Measurements from ENCODE around the gene RCAN2. TPM values are rescaled to one million over a fixed set of nuclear protein-coding genes. Genes with fewer than 3 reads are reported as not detected.

The RCAN2 gene
- total RNA-seq, 1 experiment from 2014 or later: not detected

DNA sequence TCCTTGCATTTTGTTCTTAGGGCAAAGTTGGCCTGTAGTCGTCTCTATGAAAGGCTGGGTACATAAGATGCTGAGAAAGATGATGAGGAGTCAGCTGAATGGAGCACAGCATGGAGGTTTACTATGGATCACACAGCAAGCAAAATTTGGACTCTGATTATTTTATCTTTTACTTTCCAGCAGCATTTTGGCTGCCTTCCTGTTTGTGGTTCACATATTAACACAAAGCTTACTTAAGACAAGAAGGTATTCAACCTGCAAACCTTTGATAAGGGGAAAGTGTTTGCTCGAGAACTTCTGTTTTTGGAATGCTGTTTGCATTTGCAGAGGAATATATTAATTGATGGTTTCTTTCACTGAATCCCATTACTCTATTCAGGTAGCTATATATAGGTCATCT lies 217.3 kb downstream of the RCAN2 start:
- no peak for DNase-seq (ENCODE audit: low spot score)
- H3K4me1 ChIP-seq (ENCODE audit: insufficient read depth, low read length, poor library complexity, severe bottlenecking): no peaks in the 10 kb centered on the region
- CTCF ChIA-PET: no interaction called here
- H3K36me3 ChIP-seq (ENCODE audit: insufficient read depth, low read length, poor library complexity, severe bottlenecking): no peaks in the 10 kb centered on the region
- no peak overlapping the region for H3K27ac ChIP-seq (ENCODE audit: low read depth, low read length, poor library complexity, severe bottlenecking)
- BruUV-seq (replicated peaks): no TSS peak
- TF ChIP-seq EZH2 (IDR thresholded peaks at IDR 0.05; ENCODE audit: borderline replicate concordance, low read depth, low read length, poor library complexity, severe bottlenecking): no peak
- TF ChIP-seq, protein P1, sequence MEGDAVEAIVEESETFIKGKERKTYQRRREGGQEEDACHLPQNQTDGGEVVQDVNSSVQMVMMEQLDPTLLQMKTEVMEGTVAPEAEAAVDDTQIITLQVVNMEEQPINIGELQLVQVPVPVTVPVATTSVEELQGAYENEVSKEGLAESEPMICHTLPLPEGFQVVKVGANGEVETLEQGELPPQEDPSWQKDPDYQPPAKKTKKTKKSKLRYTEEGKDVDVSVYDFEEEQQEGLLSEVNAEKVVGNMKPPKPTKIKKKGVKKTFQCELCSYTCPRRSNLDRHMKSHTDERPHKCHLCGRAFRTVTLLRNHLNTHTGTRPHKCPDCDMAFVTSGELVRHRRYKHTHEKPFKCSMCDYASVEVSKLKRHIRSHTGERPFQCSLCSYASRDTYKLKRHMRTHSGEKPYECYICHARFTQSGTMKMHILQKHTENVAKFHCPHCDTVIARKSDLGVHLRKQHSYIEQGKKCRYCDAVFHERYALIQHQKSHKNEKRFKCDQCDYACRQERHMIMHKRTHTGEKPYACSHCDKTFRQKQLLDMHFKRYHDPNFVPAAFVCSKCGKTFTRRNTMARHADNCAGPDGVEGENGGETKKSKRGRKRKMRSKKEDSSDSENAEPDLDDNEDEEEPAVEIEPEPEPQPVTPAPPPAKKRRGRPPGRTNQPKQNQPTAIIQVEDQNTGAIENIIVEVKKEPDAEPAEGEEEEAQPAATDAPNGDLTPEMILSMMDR (conservative IDR thresholded peaks at IDR 0.05; ENCODE audit: low read depth, low read length): no peak
- intact Hi-C loops (cut with micrococcal nuclease; ENCODE audit: unreplicated experiment): no loop called here
- no peaks in the 10 kb centered on the region for H3K9me3 ChIP-seq (ENCODE audit: low read depth, low read length, poor library complexity, severe bottlenecking)
- H3K27me3 ChIP-seq (replicated peaks; ENCODE audit: insufficient read depth, low read depth, low read length, poor library complexity): peaks cover 35% of the 10 kb centered on the region
- POLR2A ChIA-PET (ENCODE audit: low non-redundant PET): no interaction called here
- H3K4me3 ChIP-seq (ENCODE audit: low read depth, low read length, poor library complexity, severe bottlenecking): no peak overlapping the region

DNA sequence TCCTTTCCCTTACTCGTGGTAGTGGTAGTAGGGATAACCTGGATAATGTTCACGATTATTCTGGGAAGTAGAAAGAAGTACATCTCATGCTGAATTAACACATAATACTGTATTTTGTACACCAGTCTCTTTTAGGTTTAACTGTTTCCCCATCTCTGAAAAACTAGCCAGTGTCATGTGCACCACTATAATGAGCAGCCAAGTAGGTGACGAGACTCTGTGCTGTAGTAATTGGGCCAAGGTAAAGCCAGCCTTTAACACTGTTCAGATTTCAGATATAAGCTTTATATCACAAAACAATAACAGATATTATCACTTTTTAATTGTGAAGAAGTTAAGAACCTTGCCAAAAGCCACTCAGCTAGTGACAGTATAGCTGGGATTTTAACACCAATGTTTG lies 219.5 kb downstream of the RCAN2 start:
- POLR2A ChIA-PET (ENCODE audit: low non-redundant PET): no interaction called here
- peaks cover 35% of the 10 kb centered on the region for H3K27me3 ChIP-seq (replicated peaks; ENCODE audit: insufficient read depth, low read depth, low read length, poor library complexity)
- no peak overlapping the region for H3K27ac ChIP-seq (ENCODE audit: low read depth, low read length, poor library complexity, severe bottlenecking)
- intact Hi-C loops (cut with micrococcal nuclease; ENCODE audit: unreplicated experiment): no loop called here
- no TSS peak for BruUV-seq (replicated peaks)
- H3K4me1 ChIP-seq (ENCODE audit: insufficient read depth, low read length, poor library complexity, severe bottlenecking): no peaks in the 10 kb centered on the region
- H3K9me3 ChIP-seq (ENCODE audit: low read depth, low read length, poor library complexity, severe bottlenecking): no peaks in the 10 kb centered on the region
- CTCF ChIA-PET: no interaction called here
- DNase-seq (ENCODE audit: low spot score): no peak
- H3K4me3 ChIP-seq (ENCODE audit: low read depth, low read length, poor library complexity, severe bottlenecking): no peak overlapping the region
- no peak for TF ChIP-seq EZH2 (IDR thresholded peaks at IDR 0.05; ENCODE audit: borderline replicate concordance, low read depth, low read length, poor library complexity, severe bottlenecking)
- no peaks in the 10 kb centered on the region for H3K36me3 ChIP-seq (ENCODE audit: insufficient read depth, low read length, poor library complexity, severe bottlenecking)

DNA sequence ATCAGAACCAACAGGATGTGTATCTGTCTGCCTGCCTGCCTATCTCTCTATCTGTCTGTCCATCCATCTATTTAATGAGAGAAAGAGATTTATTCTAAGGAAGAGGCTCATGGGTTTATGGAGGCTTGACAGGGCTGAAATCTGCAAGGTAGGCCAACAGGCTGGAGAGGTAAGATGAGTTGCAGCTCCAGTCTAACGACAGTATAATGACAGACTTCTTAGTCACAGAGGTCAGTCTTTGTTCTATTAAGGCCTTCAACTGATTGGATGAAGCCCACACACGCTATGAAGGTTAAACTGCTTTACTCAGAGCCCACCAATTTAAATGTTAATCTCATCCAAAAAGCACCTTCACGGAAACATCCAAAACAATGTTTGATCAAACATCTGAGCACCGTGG lies 220.1 kb downstream of the RCAN2 start:
- BruUV-seq (replicated peaks): no TSS peak
- TF ChIP-seq, protein P1 (conservative IDR thresholded peaks at IDR 0.05; ENCODE audit: low read depth, low read length): no peak
- TF ChIP-seq EZH2 (IDR thresholded peaks at IDR 0.05; ENCODE audit: borderline replicate concordance, low read depth, low read length, poor library complexity, severe bottlenecking): no peak
- H3K4me1 ChIP-seq (ENCODE audit: insufficient read depth, low read length, poor library complexity, severe bottlenecking): no peaks in the 10 kb centered on the region
- H3K27ac ChIP-seq (ENCODE audit: low read depth, low read length, poor library complexity, severe bottlenecking): no peak overlapping the region
- ChIA-PET POLR2A (ENCODE audit: low non-redundant PET) (no interaction called here), CTCF (no interaction called here)
- no peaks in the 10 kb centered on the region for H3K9me3 ChIP-seq (ENCODE audit: low read depth, low read length, poor library complexity, severe bottlenecking)
- intact Hi-C loops (cut with micrococcal nuclease; ENCODE audit: unreplicated experiment): no loop called here
- H3K27me3 ChIP-seq (replicated peaks; ENCODE audit: insufficient read depth, low read depth, low read length, poor library complexity): peaks cover 37% of the 10 kb centered on the region
- no peak for DNase-seq (ENCODE audit: low spot score)
- no peak overlapping the region for H3K4me3 ChIP-seq (ENCODE audit: low read depth, low read length, poor library complexity, severe bottlenecking)
- H3K36me3 ChIP-seq (ENCODE audit: insufficient read depth, low read length, poor library complexity, severe bottlenecking): no peaks in the 10 kb centered on the region

DNA sequence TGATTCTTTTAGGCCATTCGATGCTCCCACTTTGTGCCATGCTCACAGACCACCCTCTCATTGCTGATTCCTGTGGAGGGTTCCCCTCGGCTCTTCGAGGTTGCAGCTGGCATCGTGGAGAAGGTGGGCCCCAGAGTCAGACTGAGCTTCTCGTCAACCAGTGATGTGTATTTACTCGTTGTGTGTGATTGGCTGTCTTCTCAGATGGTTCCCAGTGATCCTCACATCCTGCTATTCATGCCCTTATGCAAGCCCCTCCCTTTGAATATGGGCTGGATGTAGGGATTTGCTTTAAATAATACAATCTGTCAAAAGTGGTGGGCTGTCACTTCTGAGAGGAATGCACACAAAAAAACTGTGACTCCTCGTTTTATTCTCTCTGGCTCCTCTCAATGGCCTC lies 220.9 kb downstream of the RCAN2 start:
- no TSS peak for BruUV-seq (replicated peaks)
- DNase-seq (ENCODE audit: low spot score): no peak
- H3K27ac ChIP-seq (ENCODE audit: low read depth, low read length, poor library complexity, severe bottlenecking): no peak overlapping the region
- intact Hi-C loops (cut with micrococcal nuclease; ENCODE audit: unreplicated experiment): no loop called here
- TF ChIP-seq, protein P1 (conservative IDR thresholded peaks at IDR 0.05; ENCODE audit: low read depth, low read length): no peak
- TF ChIP-seq EZH2 (IDR thresholded peaks at IDR 0.05; ENCODE audit: borderline replicate concordance, low read depth, low read length, poor library complexity, severe bottlenecking): no peak
- no peaks in the 10 kb centered on the region for H3K36me3 ChIP-seq (ENCODE audit: insufficient read depth, low read length, poor library complexity, severe bottlenecking)
- H3K9me3 ChIP-seq (ENCODE audit: low read depth, low read length, poor library complexity, severe bottlenecking): no peaks in the 10 kb centered on the region
- H3K4me3 ChIP-seq (ENCODE audit: low read depth, low read length, poor library complexity, severe bottlenecking): no peak overlapping the region
- no peaks in the 10 kb centered on the region for H3K4me1 ChIP-seq (ENCODE audit: insufficient read depth, low read length, poor library complexity, severe bottlenecking)
- CTCF ChIA-PET: no interaction called here
- POLR2A ChIA-PET (ENCODE audit: low non-redundant PET): no interaction called here
- H3K27me3 ChIP-seq (replicated peaks; ENCODE audit: insufficient read depth, low read depth, low read length, poor library complexity): peaks cover 40% of the 10 kb centered on the region

Data from A673 (cell line).